ENCODE measurements around the gene NBEA. TPM values are rescaled to one million over a fixed set of nuclear protein-coding genes. Genes with fewer than 3 reads are reported as not detected.

NBEA gene
- total RNA-seq, 1 donor = 4.0 TPM

- Histone ChIP-seq H3K27ac (ENCODE audit: low read depth, low read length) (peak overlapping the region; percentile 84), H3K36me3 (ENCODE audit: insufficient read depth, low read length) (no peaks in the 10 kb centered on the region), H3K4me2 (ENCODE audit: insufficient read depth, low read length) (peak overlapping the region; percentile 87), H4K20me1 (ENCODE audit: insufficient read depth, low read length) (no peaks in the 10 kb centered on the region), H3K4me1 (ENCODE audit: insufficient read depth, low read length) (peaks cover 6% of the 10 kb centered on the region), H2AFZ (ENCODE audit: low read length) (peak overlapping the region; percentile 66), H3K79me2 (ENCODE audit: insufficient read depth, low read length) (peaks cover 29% of the 10 kb centered on the region), H3K27me3 (ENCODE audit: insufficient read depth, low read length) (peaks cover 4% of the 10 kb centered on the region), H3K9me3 (ENCODE audit: low read depth, low read length) (no peaks in the 10 kb centered on the region), H3K4me3 (ENCODE audit: insufficient read depth, low read length) (peak overlapping the region; percentile 92)
- peak; percentile 4 for DNase-seq (ENCODE audit: insufficient read length, low spot score, missing footprints)
- no peak for TF ChIP-seq CTCF (IDR thresholded peaks at IDR 0.05; ENCODE audit: extremely low read depth, low read depth, low read length)
Measured at GRCh38 chr13:35469806-35470525, 527.9 kb downstream of the NBEA start.

GRCh38 chr13:35470671-35471661 is 528.9 kb downstream of the NBEA start:
- peaks cover 6% of the 10 kb centered on the region for H3K4me1 ChIP-seq (ENCODE audit: insufficient read depth, low read length)
- no peaks in the 10 kb centered on the region for H3K36me3 ChIP-seq (ENCODE audit: insufficient read depth, low read length)
- H3K27ac ChIP-seq (ENCODE audit: low read depth, low read length) = peak overlapping the region; percentile 84
- no peaks in the 10 kb centered on the region for H3K9me3 ChIP-seq (ENCODE audit: low read depth, low read length)
- peak overlapping the region; percentile 87 for H3K4me2 ChIP-seq (ENCODE audit: insufficient read depth, low read length)
- no peaks in the 10 kb centered on the region for H4K20me1 ChIP-seq (ENCODE audit: insufficient read depth, low read length)
- H3K4me3 ChIP-seq (ENCODE audit: insufficient read depth, low read length) = peak overlapping the region; percentile 92
- DNase-seq (ENCODE audit: insufficient read length, low spot score, missing footprints) = peak; percentile 80
- peaks cover 4% of the 10 kb centered on the region for H3K27me3 ChIP-seq (ENCODE audit: insufficient read depth, low read length)
- H2AFZ ChIP-seq (ENCODE audit: low read length) = peak overlapping the region; percentile 66
- peaks cover 37% of the 10 kb centered on the region for H3K79me2 ChIP-seq (ENCODE audit: insufficient read depth, low read length)
- no peak for TF ChIP-seq CTCF (IDR thresholded peaks at IDR 0.05; ENCODE audit: extremely low read depth, low read depth, low read length)

GRCh38 chr13:35471706-35472322 is 529.7 kb downstream of the NBEA start:
- Histone ChIP-seq H3K4me2 (ENCODE audit: insufficient read depth, low read length) (peak overlapping the region; percentile 87), H3K79me2 (ENCODE audit: insufficient read depth, low read length) (peaks cover 37% of the 10 kb centered on the region), H3K27me3 (ENCODE audit: insufficient read depth, low read length) (peaks cover 4% of the 10 kb centered on the region), H4K20me1 (ENCODE audit: insufficient read depth, low read length) (no peaks in the 10 kb centered on the region), H3K27ac (ENCODE audit: low read depth, low read length) (peak overlapping the region; percentile 84), H3K36me3 (ENCODE audit: insufficient read depth, low read length) (no peaks in the 10 kb centered on the region), H3K4me1 (ENCODE audit: insufficient read depth, low read length) (peaks cover 9% of the 10 kb centered on the region), H3K9me3 (ENCODE audit: low read depth, low read length) (no peaks in the 10 kb centered on the region), H3K4me3 (ENCODE audit: insufficient read depth, low read length) (peak overlapping the region; percentile 92), H2AFZ (ENCODE audit: low read length) (peak overlapping the region; percentile 66)
- DNase-seq (ENCODE audit: insufficient read length, low spot score, missing footprints) = peak; percentile 63
- TF ChIP-seq CTCF (IDR thresholded peaks at IDR 0.05; ENCODE audit: extremely low read depth, low read depth, low read length) = no peak
